GM10248 (cell line): Measurements from ENCODE around the gene PREX1.
"Not testable (repeated sequence)": the region's sequence is repeated elsewhere in the genome, so short reads cannot be mapped to it uniquely, and the experiment has no call there.

Experiments used
- CTCF ChIA-PET: fragments of 300-600 bp; sonication (Branson Sonifier 250); formaldehyde crosslinking; extraction: SDS; loops from one replicate; lab custom pipeline; 2021; ENCODE audit warnings: antibody characterized with exemption; lab: Yijun Ruan, JAX
- POLR2A ChIA-PET: fragments of 350-650 bp; sonication (Branson Sonifier 250); formaldehyde crosslinking; extraction: SDS; loops from one replicate; lab custom pipeline; 2020; ENCODE audit warnings: antibody characterized with exemption; lab: Yijun Ruan, JAX
- DNase-seq: peaks from one replicate; pipeline ENCODE4 v3.0.0; 2012; ENCODE audit errors: extremely low spot score
- TF ChIP-seq, protein P1 (sequence below): IDR thresholded peaks from 2 replicates; pipeline ENCODE4 v1.5.1; 2012; ENCODE audit warnings: mild to moderate bottlenecking, low read depth; ENCODE audit errors: extremely low read depth, missing control alignments, control extremely low read depth

Gene PREX1

DNA sequence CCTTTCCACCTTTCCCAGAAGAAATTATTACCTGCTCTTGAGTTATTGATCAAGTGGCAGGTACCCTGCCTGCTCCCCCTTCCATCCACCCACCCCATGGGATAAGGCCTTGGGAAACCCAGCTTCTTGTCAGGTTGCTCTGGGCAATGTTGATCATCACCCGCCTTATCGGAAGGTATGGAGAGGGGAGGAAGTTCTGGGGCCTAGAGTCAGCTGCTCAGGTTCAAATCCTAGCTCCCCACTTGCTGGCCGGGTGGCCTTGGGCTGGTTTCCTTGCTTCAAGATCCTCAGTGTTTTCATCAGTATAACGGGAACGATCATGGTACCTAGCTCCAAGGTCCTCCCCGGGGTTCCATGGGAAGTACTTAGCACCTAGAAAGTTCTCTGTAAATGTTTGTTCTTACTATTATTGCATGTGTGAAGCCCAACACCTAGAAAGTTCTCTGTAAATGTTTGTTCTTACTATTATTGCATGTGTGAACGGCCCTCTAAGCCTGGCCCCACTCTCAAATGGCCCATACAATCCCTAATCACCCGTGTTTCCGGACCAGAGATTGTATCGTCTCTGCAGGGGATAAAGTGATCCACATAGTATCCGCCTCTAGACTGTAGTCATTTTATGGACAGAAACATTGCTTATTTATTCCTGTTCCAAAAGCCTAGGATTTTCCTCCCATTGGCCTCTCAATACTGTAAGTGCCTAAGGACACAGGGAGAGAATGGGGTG, 1.1 kb upstream of the PREX1 start:
- ChIA-PET CTCF (interaction anchor here (1.0 to 2.3 kb wide), 7 partner anchors 11 to 171 kb away, joined by 3 to 11 read pairs (median 4); no protein-coding TSS in a partner anchor), POLR2A (no interaction called here)
- DNase-seq, result no peak
- TF ChIP-seq, protein P1, sequence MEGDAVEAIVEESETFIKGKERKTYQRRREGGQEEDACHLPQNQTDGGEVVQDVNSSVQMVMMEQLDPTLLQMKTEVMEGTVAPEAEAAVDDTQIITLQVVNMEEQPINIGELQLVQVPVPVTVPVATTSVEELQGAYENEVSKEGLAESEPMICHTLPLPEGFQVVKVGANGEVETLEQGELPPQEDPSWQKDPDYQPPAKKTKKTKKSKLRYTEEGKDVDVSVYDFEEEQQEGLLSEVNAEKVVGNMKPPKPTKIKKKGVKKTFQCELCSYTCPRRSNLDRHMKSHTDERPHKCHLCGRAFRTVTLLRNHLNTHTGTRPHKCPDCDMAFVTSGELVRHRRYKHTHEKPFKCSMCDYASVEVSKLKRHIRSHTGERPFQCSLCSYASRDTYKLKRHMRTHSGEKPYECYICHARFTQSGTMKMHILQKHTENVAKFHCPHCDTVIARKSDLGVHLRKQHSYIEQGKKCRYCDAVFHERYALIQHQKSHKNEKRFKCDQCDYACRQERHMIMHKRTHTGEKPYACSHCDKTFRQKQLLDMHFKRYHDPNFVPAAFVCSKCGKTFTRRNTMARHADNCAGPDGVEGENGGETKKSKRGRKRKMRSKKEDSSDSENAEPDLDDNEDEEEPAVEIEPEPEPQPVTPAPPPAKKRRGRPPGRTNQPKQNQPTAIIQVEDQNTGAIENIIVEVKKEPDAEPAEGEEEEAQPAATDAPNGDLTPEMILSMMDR, result no peak

DNA sequence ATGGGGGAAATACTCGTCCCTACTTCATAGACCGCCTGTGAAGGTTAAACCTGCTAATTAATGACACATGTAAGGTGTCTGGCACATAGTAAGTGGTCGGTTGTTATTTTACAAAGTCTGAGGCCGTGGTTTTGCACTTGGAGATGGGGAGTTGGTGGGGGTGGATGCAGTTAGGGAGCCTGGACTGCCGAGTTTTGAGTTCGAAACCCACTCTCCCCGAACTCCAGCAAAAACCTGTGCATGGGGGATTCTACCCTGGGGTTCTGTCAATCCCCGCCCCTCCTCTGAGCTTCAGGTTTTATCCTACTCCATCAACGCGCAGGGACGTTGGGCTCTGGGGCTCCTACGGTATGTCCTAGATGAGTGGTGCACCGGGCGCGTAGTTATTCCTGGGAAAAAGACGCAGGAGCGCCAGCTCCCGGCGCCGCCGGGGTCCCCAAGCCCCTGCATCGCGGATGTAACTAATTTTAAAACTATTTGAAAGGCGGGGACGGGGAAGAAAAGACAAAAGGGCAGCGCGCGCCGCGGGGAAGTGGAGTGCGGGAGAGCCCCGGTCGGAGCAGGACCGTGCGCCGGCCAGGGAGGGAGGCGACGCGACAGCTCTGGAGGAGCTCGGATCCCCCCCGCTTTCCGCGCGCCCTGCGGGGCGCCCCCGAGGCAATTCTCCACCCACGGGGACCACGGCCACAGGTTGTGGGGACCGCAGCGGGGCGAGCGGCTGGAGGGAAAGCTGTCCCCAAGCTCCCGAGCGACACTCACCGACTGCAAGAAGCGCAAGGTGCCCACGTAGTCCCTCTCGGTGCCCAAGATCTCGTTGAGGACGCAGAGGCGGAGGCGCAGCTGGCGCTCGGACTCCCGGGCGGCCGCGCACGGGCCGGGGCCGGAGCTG, 672 bp downstream of the PREX1 start:
- POLR2A ChIA-PET, result interaction anchor here (0.6 to 1.9 kb wide), 3 partner anchors 38 to 131 kb away, joined by 4 to 7 read pairs (median 4); no protein-coding TSS in a partner anchor
- TF ChIP-seq, protein P1, result peak; percentile 34
- CTCF ChIA-PET, result interaction anchor here (0.9 to 2.3 kb wide), 7 partner anchors 12 to 91 kb away, joined by 3 to 11 read pairs (median 4); no protein-coding TSS in a partner anchor
- no peak for DNase-seq

DNA sequence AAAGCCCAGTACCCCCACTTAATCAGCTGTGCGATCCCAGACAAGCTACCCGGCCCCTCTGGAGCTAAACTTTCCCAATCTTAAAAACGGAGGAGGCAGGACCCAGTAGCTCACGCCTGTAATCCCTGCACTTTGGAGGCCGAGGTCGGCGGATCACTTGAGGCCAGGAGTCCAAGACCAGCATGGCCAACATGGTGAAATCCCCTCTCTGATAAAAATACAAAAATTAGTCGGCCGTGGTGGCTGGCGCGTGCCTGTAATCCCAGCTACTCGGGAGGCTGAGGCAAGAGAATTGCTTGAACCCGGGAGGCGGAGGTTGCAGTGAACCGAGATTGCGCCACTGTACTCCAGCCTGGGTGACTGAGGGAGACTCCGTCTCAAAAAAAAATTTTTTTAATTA, 1.3 kb downstream of the PREX1 start:
- CTCF ChIA-PET, result interaction anchor here (0.9 to 2.2 kb wide), 6 partner anchors 12 to 169 kb away, joined by 3 to 8 read pairs (median 4); no protein-coding TSS in a partner anchor
- POLR2A ChIA-PET, result interaction anchor here (0.6 to 1.9 kb wide), 2 partner anchors 38 to 130 kb away, joined by 4 to 7 read pairs; no protein-coding TSS in a partner anchor
- DNase-seq, result not testable (repeated sequence)

DNA sequence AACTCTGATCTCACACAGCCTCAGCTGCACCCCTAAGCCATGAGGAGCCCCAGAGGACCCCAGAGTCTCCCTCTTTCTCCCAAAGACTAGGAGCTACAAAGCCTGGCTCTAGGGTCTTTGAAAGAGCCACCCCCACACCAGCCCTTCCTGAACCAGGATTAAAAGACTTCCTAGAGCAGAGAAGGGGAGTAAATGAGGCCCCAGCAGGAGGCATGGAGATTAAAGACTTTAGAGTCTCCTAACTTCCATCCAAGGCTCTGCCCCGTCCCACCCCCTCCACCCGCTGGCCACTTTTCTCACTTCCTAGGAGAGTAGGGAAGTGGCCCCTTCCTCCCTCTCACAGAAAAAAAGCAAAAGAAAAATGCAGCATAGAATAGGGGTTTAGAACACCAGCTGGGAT, 1.7 kb downstream of the PREX1 start:
- ChIA-PET POLR2A (interaction anchor here (0.6 to 1.9 kb wide), 2 partner anchors 37 to 130 kb away, joined by 4 to 7 read pairs; no protein-coding TSS in a partner anchor), CTCF (interaction anchor here (0.9 to 2.2 kb wide), 6 partner anchors 11 to 168 kb away, joined by 3 to 8 read pairs (median 4); no protein-coding TSS in a partner anchor)
- TF ChIP-seq, protein P1, result no peak
- no peak for DNase-seq

DNA sequence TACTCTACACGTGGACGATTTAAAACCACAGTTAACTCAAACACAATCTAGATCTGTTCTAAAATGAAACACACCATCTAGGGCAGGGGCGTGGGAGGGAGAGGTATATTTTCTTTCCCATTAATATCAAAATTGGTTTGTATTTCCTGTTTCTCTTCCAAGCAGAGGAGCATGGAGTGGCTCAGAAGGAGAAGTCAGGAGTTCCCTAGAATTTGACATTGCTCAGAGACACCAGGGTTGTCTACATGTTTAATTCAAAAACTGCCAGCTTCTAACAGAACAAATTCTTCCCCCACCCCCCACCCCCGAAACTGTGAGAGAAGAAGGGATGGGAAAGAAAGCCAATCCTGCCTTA, 2.3 kb downstream of the PREX1 start:
- TF ChIP-seq, protein P1, result no peak
- ChIA-PET POLR2A (interaction anchor here (1.9 kb wide), 1 partner anchor 37 kb away, joined by 7 read pairs; no protein-coding TSS in a partner anchor), CTCF (interaction anchor here (1.1 to 2.2 kb wide), 4 partner anchors 28 to 168 kb away, joined by 3 to 8 read pairs (median 4); no protein-coding TSS in a partner anchor)
- no peak for DNase-seq

DNA sequence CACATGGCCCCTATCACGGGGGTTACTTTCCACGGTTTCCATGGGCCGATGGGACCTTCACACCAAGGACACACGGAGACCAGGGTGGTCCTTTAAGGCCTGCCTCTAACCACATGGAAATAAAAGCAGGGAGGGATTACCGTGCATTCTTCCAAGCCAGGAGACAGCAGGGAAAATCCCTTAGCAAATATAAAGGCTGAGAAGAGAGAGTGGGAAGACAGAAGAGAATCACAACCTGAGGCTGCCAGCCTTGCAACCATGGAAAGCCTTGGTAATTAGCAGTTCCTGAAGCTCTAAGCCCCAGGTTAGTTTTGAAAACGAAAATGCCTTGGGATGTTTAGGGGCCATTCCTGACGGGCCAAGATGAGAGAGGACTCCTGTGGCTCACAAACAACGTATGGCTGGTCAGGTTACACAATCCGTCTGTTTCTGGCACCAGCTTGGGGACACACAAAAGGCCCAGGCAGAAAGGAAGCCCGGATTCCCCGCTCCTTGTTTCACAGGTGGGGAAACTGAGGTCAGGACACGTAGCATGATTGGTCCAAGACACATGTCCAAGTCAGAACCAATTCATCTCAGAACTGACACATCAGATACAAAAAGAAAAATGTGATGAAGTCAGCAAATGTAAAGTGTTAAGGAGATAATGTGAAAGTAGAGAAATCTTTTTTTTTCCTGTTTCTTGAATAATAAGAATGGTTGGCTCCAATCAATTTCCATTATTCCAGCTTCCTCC, 2.8 kb downstream of the PREX1 start:
- POLR2A ChIA-PET, result no interaction called here
- TF ChIP-seq, protein P1, result no peak
- CTCF ChIA-PET, result interaction anchor here (1.1 to 2.2 kb wide), 4 partner anchors 28 to 167 kb away, joined by 3 to 8 read pairs (median 4); no protein-coding TSS in a partner anchor
- no peak for DNase-seq
